Sigmoid colon (tissue), 4 donors: ENCODE measurements around the gene PELI2.

Experiments
- EP300 ChIP-seq, 4 donors: sonication (generic); formaldehyde crosslinking; IDR thresholded peaks; one replicate each; pipeline ENCODE4 v1.6.1; 2017; ENCODE audit warnings: antibody characterized with exemption in 4 of 4
- POLR2A ChIP-seq, 2 donors: fragments of 450-650 bp; IDR thresholded peaks; one replicate each; pipeline ENCODE4 v1.6.1; 2016; ENCODE audit warnings: antibody characterized with exemption in 2 of 2, mild to moderate bottlenecking in 2 of 2, moderate library complexity in 2 of 2
- POLR2AphosphoS5 ChIP-seq, 4 donors: sonication (generic); formaldehyde crosslinking; IDR thresholded peaks; one replicate each; pipeline ENCODE4 v1.6.1; 2017; ENCODE audit warnings: antibody characterized with exemption in 4 of 4
- TF ChIP-seq, protein P1 (sequence below), 4 experiments: fragments of 450-650 bp in 3 of 4; fragments of 200-600 bp in 1 of 4; IDR thresholded peaks; one replicate each; pipeline ENCODE4 v1.5.1; 2016 to 2019; ENCODE audit warnings: antibody characterized with exemption in 4 of 4, mild to moderate bottlenecking in 3 of 4, moderate library complexity in 2 of 4

DNA sequence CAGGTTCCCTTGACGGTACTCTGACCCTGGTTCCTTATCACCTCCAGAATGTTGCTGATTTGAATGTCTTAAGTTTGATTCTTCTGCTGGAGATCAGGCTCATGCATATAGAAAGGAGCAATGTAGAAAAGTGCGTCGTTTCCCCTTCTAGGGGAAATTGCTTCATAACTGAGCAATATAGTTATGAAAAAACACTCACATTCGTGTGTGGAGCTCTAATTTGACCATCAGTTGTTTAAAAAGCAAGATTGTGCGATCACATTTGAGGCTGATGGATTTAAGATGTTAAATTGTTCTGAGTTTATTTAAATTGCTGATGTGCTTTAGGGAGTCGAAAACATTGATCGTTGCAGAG lies 19.2 kb downstream of the PELI2 start:
- TF ChIP-seq, protein P1, sequence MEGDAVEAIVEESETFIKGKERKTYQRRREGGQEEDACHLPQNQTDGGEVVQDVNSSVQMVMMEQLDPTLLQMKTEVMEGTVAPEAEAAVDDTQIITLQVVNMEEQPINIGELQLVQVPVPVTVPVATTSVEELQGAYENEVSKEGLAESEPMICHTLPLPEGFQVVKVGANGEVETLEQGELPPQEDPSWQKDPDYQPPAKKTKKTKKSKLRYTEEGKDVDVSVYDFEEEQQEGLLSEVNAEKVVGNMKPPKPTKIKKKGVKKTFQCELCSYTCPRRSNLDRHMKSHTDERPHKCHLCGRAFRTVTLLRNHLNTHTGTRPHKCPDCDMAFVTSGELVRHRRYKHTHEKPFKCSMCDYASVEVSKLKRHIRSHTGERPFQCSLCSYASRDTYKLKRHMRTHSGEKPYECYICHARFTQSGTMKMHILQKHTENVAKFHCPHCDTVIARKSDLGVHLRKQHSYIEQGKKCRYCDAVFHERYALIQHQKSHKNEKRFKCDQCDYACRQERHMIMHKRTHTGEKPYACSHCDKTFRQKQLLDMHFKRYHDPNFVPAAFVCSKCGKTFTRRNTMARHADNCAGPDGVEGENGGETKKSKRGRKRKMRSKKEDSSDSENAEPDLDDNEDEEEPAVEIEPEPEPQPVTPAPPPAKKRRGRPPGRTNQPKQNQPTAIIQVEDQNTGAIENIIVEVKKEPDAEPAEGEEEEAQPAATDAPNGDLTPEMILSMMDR (IDR thresholded peaks at IDR 0.05) = no peak
- no peak for TF ChIP-seq POLR2A (IDR thresholded peaks at IDR 0.05)
- no peak for TF ChIP-seq EP300 (IDR thresholded peaks at IDR 0.05)
- no peak for TF ChIP-seq POLR2AphosphoS5 (IDR thresholded peaks at IDR 0.05)
